DND-41 (cell line): ENCODE results near the gene C22orf23.

Experiments
- EZH2 ChIP-seq: IDR thresholded peaks from 3 replicates; pipeline ENCODE4 v1.6.1; 2012; ENCODE audit warnings: borderline replicate concordance, low read depth, mild to moderate bottlenecking, moderate library complexity, low read length, inconsistent platforms; ENCODE audit not compliant: severe bottlenecking
- TF ChIP-seq, protein P1 (sequence below): IDR thresholded peaks from 2 replicates; pipeline ENCODE4 v1.5.1; 2012; ENCODE audit warnings: borderline replicate concordance, low read length, moderate library complexity, mild to moderate bottlenecking; ENCODE audit not compliant: poor library complexity, severe bottlenecking; ENCODE audit errors: extremely low read depth

DNA sequence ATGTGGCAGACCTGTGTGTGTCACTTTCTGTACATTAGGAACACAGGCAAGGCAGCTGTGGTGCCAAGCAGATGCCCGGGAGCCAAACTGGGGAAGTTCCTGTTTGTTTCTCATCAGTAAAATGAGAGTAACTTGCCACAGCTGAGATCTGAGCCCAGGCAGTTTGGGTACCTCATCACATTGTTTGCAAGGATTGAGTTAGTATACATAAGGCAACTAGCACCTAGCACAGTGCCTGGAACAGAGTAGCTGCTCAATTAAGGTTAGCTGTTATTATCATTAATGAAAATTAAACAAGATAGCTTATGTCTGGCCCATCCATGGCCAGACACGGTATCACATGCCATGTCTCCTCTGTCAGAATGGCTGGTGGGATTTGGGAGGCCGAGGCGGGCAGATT lies 23.1 kb upstream of the C22orf23 start:
- TF ChIP-seq, protein P1, sequence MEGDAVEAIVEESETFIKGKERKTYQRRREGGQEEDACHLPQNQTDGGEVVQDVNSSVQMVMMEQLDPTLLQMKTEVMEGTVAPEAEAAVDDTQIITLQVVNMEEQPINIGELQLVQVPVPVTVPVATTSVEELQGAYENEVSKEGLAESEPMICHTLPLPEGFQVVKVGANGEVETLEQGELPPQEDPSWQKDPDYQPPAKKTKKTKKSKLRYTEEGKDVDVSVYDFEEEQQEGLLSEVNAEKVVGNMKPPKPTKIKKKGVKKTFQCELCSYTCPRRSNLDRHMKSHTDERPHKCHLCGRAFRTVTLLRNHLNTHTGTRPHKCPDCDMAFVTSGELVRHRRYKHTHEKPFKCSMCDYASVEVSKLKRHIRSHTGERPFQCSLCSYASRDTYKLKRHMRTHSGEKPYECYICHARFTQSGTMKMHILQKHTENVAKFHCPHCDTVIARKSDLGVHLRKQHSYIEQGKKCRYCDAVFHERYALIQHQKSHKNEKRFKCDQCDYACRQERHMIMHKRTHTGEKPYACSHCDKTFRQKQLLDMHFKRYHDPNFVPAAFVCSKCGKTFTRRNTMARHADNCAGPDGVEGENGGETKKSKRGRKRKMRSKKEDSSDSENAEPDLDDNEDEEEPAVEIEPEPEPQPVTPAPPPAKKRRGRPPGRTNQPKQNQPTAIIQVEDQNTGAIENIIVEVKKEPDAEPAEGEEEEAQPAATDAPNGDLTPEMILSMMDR: no peak
- TF ChIP-seq EZH2: no peak
